ENCODE results near the gene B3GALT5. TPM values are rescaled to one million over a fixed set of nuclear protein-coding genes. Genes with fewer than 3 reads are reported as not detected.

B3GALT5 gene
- polyA plus RNA-seq, 3 donors, result not detected

DNA sequence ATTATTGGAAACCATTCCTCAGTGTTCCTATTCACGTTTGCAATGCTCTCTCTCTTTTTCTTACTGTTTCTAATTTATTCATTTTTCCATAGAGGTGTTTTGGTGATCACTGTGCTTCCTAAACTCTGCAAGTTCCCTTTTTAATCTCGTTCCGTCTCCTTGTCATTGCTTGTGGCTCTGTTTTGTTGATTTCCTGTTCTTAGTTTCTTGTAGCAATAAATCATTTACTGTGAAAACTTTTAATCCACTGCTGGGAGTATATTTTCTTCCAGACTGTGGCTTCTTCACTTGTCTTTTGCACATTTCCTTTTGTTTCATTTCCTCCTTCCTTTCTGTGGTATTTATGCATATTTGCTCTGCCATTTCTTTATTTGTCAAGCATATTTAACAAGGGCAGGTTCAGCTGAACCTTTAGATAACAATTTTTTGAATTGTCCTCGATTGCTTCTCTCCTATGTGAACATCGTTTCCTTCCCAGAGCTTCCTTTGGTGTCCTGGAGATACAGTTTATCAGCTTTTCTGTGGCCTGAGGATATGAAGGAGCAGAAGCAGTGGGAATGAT, 3.6 kb downstream of the B3GALT5 start:
- Histone ChIP-seq H3K27ac (ENCODE audit: low read depth in 1 of 2, low read length in 2 of 2) (no peak overlapping the region), H3K27me3 (ENCODE audit: control insufficient read depth in 2 of 2, insufficient read depth in 2 of 2, low read length in 2 of 2) (peaks cover 30 to 39% of the 10 kb centered on the region in 2 donors), H3K36me3 (replicated peaks in 1 of 2; ENCODE audit: control insufficient read depth in 1 of 2, insufficient read depth in 2 of 2, low read length in 2 of 2) (no peaks in the 10 kb centered on the region), H3K9me3 (replicated peaks in 1 of 2; ENCODE audit: control insufficient read depth in 1 of 2, insufficient read depth in 1 of 2, low read length in 2 of 2) (peaks cover 2 to 10% of the 10 kb centered on the region in 2 donors), H3K4me1 (ENCODE audit: control insufficient read depth in 1 of 2, insufficient read depth in 2 of 2, low read length in 2 of 2) (no peaks in the 10 kb centered on the region), H4K20me1 (ENCODE audit: insufficient read depth, low read length) (no peaks in the 10 kb centered on the region), H3K4me2 (replicated peaks; ENCODE audit: extremely low read depth, low read length, poor library complexity, severe bottlenecking) (no peak overlapping the region), H3K79me2 (ENCODE audit: insufficient read depth, low read length) (no peaks in the 10 kb centered on the region), H3K9ac (ENCODE audit: insufficient read depth, low read length, poor library complexity, severe bottlenecking) (no peak overlapping the region), H2AFZ (ENCODE audit: insufficient read depth, low read depth, low read length, poor library complexity, severe bottlenecking) (no peak overlapping the region), H3K4me3 (replicated peaks in 1 of 3; ENCODE audit: low read depth in 2 of 3, low read length in 3 of 3) (no peak overlapping the region)
- TF ChIP-seq, protein P1, sequence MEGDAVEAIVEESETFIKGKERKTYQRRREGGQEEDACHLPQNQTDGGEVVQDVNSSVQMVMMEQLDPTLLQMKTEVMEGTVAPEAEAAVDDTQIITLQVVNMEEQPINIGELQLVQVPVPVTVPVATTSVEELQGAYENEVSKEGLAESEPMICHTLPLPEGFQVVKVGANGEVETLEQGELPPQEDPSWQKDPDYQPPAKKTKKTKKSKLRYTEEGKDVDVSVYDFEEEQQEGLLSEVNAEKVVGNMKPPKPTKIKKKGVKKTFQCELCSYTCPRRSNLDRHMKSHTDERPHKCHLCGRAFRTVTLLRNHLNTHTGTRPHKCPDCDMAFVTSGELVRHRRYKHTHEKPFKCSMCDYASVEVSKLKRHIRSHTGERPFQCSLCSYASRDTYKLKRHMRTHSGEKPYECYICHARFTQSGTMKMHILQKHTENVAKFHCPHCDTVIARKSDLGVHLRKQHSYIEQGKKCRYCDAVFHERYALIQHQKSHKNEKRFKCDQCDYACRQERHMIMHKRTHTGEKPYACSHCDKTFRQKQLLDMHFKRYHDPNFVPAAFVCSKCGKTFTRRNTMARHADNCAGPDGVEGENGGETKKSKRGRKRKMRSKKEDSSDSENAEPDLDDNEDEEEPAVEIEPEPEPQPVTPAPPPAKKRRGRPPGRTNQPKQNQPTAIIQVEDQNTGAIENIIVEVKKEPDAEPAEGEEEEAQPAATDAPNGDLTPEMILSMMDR (IDR thresholded peaks at IDR 0.05), result no peak
- Mint-ChIP-seq H3K9me3 (peaks cover 0 to 14% (median 3%) of the 10 kb centered on the region in 7 donors), H3K27ac (no peak overlapping the region), H3K4me3 (no peak overlapping the region), H3K36me3 (peaks cover 0 to 3% of the 10 kb centered on the region in 2 donors), H3K4me1 (peaks cover 3% of the 10 kb centered on the region), H3K27me3 (ENCODE audit: low read depth in 3 of 3) (peaks cover 33 to 47% (median 37%) of the 10 kb centered on the region in 3 donors)
- DNase-seq, result no peak
- no CpG with 5 or more reads among the region's 5 CpGs for WGBS (ENCODE audit: insufficient coverage)
- intact Hi-C loops (cut with micrococcal nuclease), result no loop called here

DNA sequence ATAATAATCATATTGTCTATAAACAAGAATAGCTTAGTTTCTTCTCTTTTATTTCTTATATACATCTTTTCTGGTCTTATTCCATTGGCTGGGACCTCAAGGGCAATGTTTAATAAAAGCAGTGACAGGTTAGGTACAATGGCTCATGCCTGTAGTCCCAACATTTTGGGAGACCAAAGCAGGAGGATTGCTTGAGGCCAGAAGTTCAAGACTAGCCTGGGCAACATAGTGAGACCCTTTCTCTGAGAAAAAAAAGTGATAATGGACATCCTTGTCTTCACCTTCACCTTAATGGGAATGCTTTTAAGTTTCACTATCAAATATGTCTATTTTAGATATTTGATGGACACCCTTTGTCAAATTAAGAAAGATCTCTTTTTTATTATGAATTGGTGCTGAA, 8.1 kb downstream of the B3GALT5 start:
- no peaks in the 10 kb centered on the region for H4K20me1 ChIP-seq (ENCODE audit: insufficient read depth, low read length)
- H3K4me2 ChIP-seq (replicated peaks; ENCODE audit: extremely low read depth, low read length, poor library complexity, severe bottlenecking), result no peak overlapping the region
- no peaks in the 10 kb centered on the region for H3K36me3 Mint-ChIP-seq
- H3K27ac ChIP-seq (ENCODE audit: low read depth in 1 of 2, low read length in 2 of 2), result no peak overlapping the region
- H3K79me2 ChIP-seq (ENCODE audit: insufficient read depth, low read length), result no peaks in the 10 kb centered on the region
- no peaks in the 10 kb centered on the region for H3K4me1 ChIP-seq (ENCODE audit: control insufficient read depth in 1 of 2, insufficient read depth in 2 of 2, low read length in 2 of 2)
- H3K36me3 ChIP-seq (replicated peaks in 1 of 2; ENCODE audit: control insufficient read depth in 1 of 2, insufficient read depth in 2 of 2, low read length in 2 of 2), result no peaks in the 10 kb centered on the region
- intact Hi-C loops (cut with micrococcal nuclease), result no loop called here
- peaks cover 0 to 9% (median 2%) of the 10 kb centered on the region in 3 donors for H3K27me3 Mint-ChIP-seq (ENCODE audit: low read depth in 3 of 3)
- peaks cover 0 to 3% of the 10 kb centered on the region in 2 donors for H3K27me3 ChIP-seq (ENCODE audit: control insufficient read depth in 2 of 2, insufficient read depth in 2 of 2, low read length in 2 of 2)
- no peaks in the 10 kb centered on the region for H3K4me1 Mint-ChIP-seq
- peaks cover 0 to 2% of the 10 kb centered on the region in 2 donors for H3K9me3 ChIP-seq (replicated peaks in 1 of 2; ENCODE audit: control insufficient read depth in 1 of 2, insufficient read depth in 1 of 2, low read length in 2 of 2)
- H3K27ac Mint-ChIP-seq, result no peak overlapping the region
- no peak overlapping the region for H2AFZ ChIP-seq (ENCODE audit: insufficient read depth, low read depth, low read length, poor library complexity, severe bottlenecking)
- H3K9me3 Mint-ChIP-seq, result peaks cover 2 to 11% (median 7%) of the 10 kb centered on the region in 7 donors
- DNase-seq, result no peak
- TF ChIP-seq, protein P1 (IDR thresholded peaks at IDR 0.05), result no peak
- H3K4me3 Mint-ChIP-seq, result no peak overlapping the region
- H3K9ac ChIP-seq (ENCODE audit: insufficient read depth, low read length, poor library complexity, severe bottlenecking), result no peak overlapping the region
- H3K4me3 ChIP-seq (replicated peaks in 1 of 3; ENCODE audit: low read depth in 2 of 3, low read length in 3 of 3), result no peak overlapping the region
